ENCODE measurements around the gene GAB4. TPM values are rescaled to one million over a fixed set of nuclear protein-coding genes. Genes with fewer than 3 reads are reported as not detected.
"Not testable (repeated sequence)": the region's sequence is repeated elsewhere in the genome, so short reads cannot be mapped to it uniquely, and the experiment has no call there.

The GAB4 gene
- total and polyA plus RNA-seq, 2 of the 4 experiments (the other 2 are of a cell fraction) = not detected

- H2AK5ac ChIP-seq (ENCODE audit: low read depth, low read length); H3K4me3 ChIP-seq (ENCODE audit: insufficient read depth, low read depth, low read length); H4K8ac ChIP-seq (ENCODE audit: low read depth in 2 of 2, low read length in 2 of 2); in situ Hi-C loops (cut with MboI; ENCODE audit: low sequenced_read_pairs); H2BK20ac ChIP-seq (ENCODE audit: low read depth, low read length); H3K9me1 ChIP-seq (ENCODE audit: insufficient read depth, low read length); CTCF ChIA-PET; H4K91ac ChIP-seq (ENCODE audit: insufficient read depth, low read depth, low read length); H2AFZ ChIP-seq (replicated peaks; ENCODE audit: low read length, poor library complexity); H3K4me2 ChIP-seq (ENCODE audit: low read depth, low read length); DNase-seq; POLR2A ChIA-PET (ENCODE audit: unreplicated experiment); BruUV-seq (replicated peaks); H2AK9ac ChIP-seq (replicated peaks; ENCODE audit: low read depth, low read length, poor library complexity); H3K9ac ChIP-seq (ENCODE audit: low read depth, low read length); H3K4ac ChIP-seq (ENCODE audit: low read depth, low read length); H3K36me3 ChIP-seq (ENCODE audit: control insufficient read depth, insufficient read depth, low read length); H2BK15ac ChIP-seq (ENCODE audit: low read depth, low read length); H3K18ac ChIP-seq (ENCODE audit: low read depth, low read length); intact Hi-C loops (cut with micrococcal nuclease); H3K27me3 ChIP-seq (ENCODE audit: control insufficient read depth, insufficient read depth, low read length); dilution Hi-C loops (cut with HindIII; ENCODE audit: low sequenced_read_pairs, unreplicated experiment); H3K14ac ChIP-seq (replicated peaks; ENCODE audit: low read depth, low read length); H4K20me1 ChIP-seq (ENCODE audit: insufficient read depth, low read length); H2BK120ac ChIP-seq (ENCODE audit: low read depth, low read length); H3K79me1 ChIP-seq (ENCODE audit: low read depth in 1 of 2, low read length in 2 of 2); H3K56ac ChIP-seq (ENCODE audit: extremely low read depth, insufficient read depth, low read length); H2BK5ac ChIP-seq (ENCODE audit: low read depth, low read length, poor library complexity, severe bottlenecking); ATAC-seq (ENCODE audit: low read depth); H3K9me3 ChIP-seq (ENCODE audit: control insufficient read depth, insufficient read depth, low read length); H4K5ac ChIP-seq (ENCODE audit: low read depth, low read length); H3K4me1 ChIP-seq (ENCODE audit: control insufficient read depth, insufficient read depth, low read length); H3K27ac ChIP-seq (ENCODE audit: insufficient read depth, low read length); H3K23ac ChIP-seq (ENCODE audit: low read depth, low read length): not testable (repeated sequence)
- 0% methylated on average over 1 of the region's 56 CpGs; no CpG with 5 or more reads in 1 of the 2 experiments for WGBS, 2 experiments (ENCODE audit: extremely low coverage in 2 of 2, insufficient read length in 1 of 2)
These were observed 28.2 kb upstream of the GAB4 start for GRCh38 chr22:17035976-17036841.

Data from IMR-90 (cell line).